ENCODE measurements around the gene KLHL3. TPM values are rescaled to one million over a fixed set of nuclear protein-coding genes. Genes with fewer than 3 reads are reported as not detected.

KLHL3 gene
- total RNA-seq, 4 donors from 2014 or later, result 0.75 to 4.4 (median 2.6) TPM

DNA sequence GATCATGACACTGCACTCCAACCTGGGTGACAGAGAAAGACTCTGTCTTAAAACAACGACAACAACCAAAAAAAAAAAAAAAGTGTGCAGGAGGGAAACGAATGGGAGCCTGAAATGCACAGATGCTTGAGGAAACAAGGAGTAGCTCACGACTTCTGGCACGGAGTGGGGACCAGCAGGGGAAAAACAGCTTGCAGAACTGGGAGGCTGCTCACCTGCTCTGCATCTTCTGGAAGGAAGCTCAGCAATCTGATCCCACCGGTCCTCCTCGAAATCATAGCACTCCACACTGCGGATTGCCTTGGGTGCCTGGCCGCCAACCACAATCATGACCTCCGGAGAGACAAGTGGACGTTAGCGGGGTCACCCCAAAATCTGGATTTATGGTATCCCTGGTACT is 96.2 kb downstream of the KLHL3 start:
- WGBS, 2 donors (ENCODE audit: low coverage in 1 of 2), result 82% methylated on average over 11 of the region's 11 CpGs; no CpG with 5 or more reads in 1 of the 2 donors
- no peaks in the 10 kb centered on the region for H3K9me3 ChIP-seq
- H3K4me3 ChIP-seq, result no peak overlapping the region
- H3K4me1 ChIP-seq, result no peaks in the 10 kb centered on the region
- in situ Hi-C loops (cut with MboI; ENCODE audit: low pct_ligation_motif_present in 1 of 4, low pct_unique_long_range_greater_than_20kb in 1 of 4, low sequenced_read_pairs in 3 of 4), result loop anchor here in 1 of 4 donors (25.0 kb wide), 1 partner anchor 98 kb away; the partner anchor contains the start of gene KLHL3
- TF ChIP-seq EP300 (IDR thresholded peaks at IDR 0.05; ENCODE audit: low read depth), result no peak
- no peak for TF ChIP-seq POLR2A (IDR thresholded peaks at IDR 0.05)
- TF ChIP-seq, protein P1, sequence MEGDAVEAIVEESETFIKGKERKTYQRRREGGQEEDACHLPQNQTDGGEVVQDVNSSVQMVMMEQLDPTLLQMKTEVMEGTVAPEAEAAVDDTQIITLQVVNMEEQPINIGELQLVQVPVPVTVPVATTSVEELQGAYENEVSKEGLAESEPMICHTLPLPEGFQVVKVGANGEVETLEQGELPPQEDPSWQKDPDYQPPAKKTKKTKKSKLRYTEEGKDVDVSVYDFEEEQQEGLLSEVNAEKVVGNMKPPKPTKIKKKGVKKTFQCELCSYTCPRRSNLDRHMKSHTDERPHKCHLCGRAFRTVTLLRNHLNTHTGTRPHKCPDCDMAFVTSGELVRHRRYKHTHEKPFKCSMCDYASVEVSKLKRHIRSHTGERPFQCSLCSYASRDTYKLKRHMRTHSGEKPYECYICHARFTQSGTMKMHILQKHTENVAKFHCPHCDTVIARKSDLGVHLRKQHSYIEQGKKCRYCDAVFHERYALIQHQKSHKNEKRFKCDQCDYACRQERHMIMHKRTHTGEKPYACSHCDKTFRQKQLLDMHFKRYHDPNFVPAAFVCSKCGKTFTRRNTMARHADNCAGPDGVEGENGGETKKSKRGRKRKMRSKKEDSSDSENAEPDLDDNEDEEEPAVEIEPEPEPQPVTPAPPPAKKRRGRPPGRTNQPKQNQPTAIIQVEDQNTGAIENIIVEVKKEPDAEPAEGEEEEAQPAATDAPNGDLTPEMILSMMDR (IDR thresholded peaks at IDR 0.05), result no peak
- TF ChIP-seq POLR2AphosphoS5 (IDR thresholded peaks at IDR 0.05), result no peak
- no peaks in the 10 kb centered on the region for H3K27me3 ChIP-seq
- no peak overlapping the region for H3K27ac ChIP-seq
- intact Hi-C loops (cut with DNase I; ENCODE audit: low total_unique reads), result no loop called here
- H3K36me3 ChIP-seq, result no peaks in the 10 kb centered on the region
- no peak for DNase-seq

GRCh38 chr5:137638841-137639240 is 97.0 kb downstream of the KLHL3 start:
- no peak for TF ChIP-seq POLR2A (IDR thresholded peaks at IDR 0.05)
- no peak for TF ChIP-seq POLR2AphosphoS5 (IDR thresholded peaks at IDR 0.05)
- TF ChIP-seq, protein P1 (IDR thresholded peaks at IDR 0.05), result no peak
- TF ChIP-seq EP300 (IDR thresholded peaks at IDR 0.05; ENCODE audit: low read depth), result no peak
- 95 to 100% methylated on average over 5 to 13 of the region's 13 CpGs for WGBS, 2 donors (ENCODE audit: low coverage in 1 of 2)
- Histone ChIP-seq H3K27me3 (no peaks in the 10 kb centered on the region), H3K4me1 (no peaks in the 10 kb centered on the region), H3K4me3 (no peak overlapping the region), H3K27ac (no peak overlapping the region), H3K36me3 (no peaks in the 10 kb centered on the region), H3K9me3 (no peaks in the 10 kb centered on the region)
- in situ Hi-C loops (cut with MboI; ENCODE audit: low pct_ligation_motif_present in 1 of 4, low pct_unique_long_range_greater_than_20kb in 1 of 4, low sequenced_read_pairs in 3 of 4), result loop anchor here in 1 of 4 donors (25.0 kb wide), 1 partner anchor 98 kb away; the partner anchor contains the start of gene KLHL3
- DNase-seq, result no peak
- intact Hi-C loops (cut with DNase I; ENCODE audit: low total_unique reads), result no loop called here

DNA sequence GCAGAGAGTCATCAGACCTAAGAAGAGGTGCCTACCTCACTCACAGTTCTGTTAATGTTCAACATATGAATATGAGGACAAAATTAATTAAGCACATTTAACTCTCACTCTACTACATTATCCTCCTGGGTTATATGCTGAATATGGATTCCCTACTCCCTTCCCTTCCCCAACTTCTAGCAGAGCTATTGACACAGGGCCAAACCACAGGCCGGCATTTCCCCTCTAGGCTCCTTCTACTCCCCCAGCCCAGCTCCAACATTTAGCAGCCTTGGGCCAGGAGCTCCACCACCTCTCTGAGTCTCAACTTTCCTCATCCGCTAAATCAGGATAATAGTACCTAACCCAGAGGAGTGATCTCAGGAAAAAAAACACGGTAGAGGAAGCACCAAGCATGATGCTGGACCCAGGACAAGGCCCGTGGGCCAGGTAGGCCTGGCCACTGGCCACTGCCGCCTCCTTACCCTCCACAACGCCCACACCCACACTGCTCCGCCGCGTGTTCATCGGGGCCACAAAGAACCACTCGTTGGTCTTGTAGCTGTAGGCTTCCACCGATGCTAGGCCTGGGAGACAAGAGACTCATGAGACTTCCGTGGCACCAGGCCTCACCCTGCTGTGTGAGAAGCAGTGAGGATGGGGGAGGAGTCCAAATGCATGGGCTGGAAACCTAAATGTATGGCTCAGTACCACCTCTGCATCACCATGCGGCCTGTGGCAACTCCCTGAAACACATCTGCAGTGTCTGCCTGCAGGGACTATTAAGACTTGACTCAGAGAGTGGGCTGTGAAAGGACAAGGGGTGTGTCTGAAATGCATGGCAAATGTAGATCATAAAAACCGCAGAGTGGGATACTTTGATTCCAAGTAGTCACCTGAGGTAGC is 98.8 kb downstream of the KLHL3 start:
- Histone ChIP-seq H3K36me3 (no peaks in the 10 kb centered on the region), H3K4me1 (no peaks in the 10 kb centered on the region), H3K9me3 (no peaks in the 10 kb centered on the region), H3K27me3 (no peaks in the 10 kb centered on the region), H3K27ac (no peak overlapping the region), H3K4me3 (no peak overlapping the region)
- intact Hi-C loops (cut with DNase I; ENCODE audit: low total_unique reads), result no loop called here
- TF ChIP-seq EP300 (IDR thresholded peaks at IDR 0.05; ENCODE audit: low read depth) (no peak), POLR2A (IDR thresholded peaks at IDR 0.05) (no peak), POLR2AphosphoS5 (IDR thresholded peaks at IDR 0.05) (no peak)
- TF ChIP-seq, protein P1 (IDR thresholded peaks at IDR 0.05), result no peak
- WGBS, 2 donors (ENCODE audit: low coverage in 1 of 2), result 80 to 98% methylated on average over 1 to 15 of the region's 15 CpGs
- in situ Hi-C loops (cut with MboI; ENCODE audit: low pct_ligation_motif_present in 1 of 4, low pct_unique_long_range_greater_than_20kb in 1 of 4, low sequenced_read_pairs in 3 of 4), result loop anchor here in 1 of 4 donors (25.0 kb wide), 1 partner anchor 100 kb away; the partner anchor contains the start of gene KLHL3
- no peak for DNase-seq

DNA sequence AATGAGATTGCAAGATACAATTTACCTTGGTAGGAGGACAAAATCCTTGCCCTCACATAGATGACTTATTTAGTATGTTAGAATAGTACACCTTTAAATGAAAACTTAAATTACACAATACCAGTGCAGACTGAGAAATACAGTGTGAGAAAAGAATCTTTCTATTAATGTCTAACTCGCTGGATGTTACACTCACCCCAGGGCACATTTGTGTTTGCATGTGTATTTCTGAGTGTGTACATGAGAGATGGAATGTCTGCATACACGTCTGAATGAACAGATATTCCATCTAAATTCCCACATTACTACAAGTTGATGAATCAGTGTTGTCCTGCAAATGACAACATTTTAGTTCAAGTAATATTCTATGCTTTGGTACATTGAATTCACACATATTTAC is 99.8 kb downstream of the KLHL3 start:
- Histone ChIP-seq H3K27me3 (no peaks in the 10 kb centered on the region), H3K27ac (no peak overlapping the region), H3K4me3 (no peak overlapping the region), H3K36me3 (no peaks in the 10 kb centered on the region), H3K9me3 (no peaks in the 10 kb centered on the region), H3K4me1 (no peaks in the 10 kb centered on the region)
- intact Hi-C loops (cut with DNase I; ENCODE audit: low total_unique reads) (no loop called here), in situ Hi-C loops (cut with MboI; ENCODE audit: low pct_ligation_motif_present in 1 of 4, low pct_unique_long_range_greater_than_20kb in 1 of 4, low sequenced_read_pairs in 3 of 4) (loop anchor here in 1 of 4 donors (25.0 kb wide), 1 partner anchor 101 kb away; the partner anchor contains the start of gene KLHL3)
- 63 to 79% methylated on average over 2 of the region's 2 CpGs for WGBS, 2 donors (ENCODE audit: low coverage in 1 of 2)
- TF ChIP-seq POLR2A (IDR thresholded peaks at IDR 0.05) (no peak), EP300 (IDR thresholded peaks at IDR 0.05; ENCODE audit: low read depth) (no peak), POLR2AphosphoS5 (IDR thresholded peaks at IDR 0.05) (no peak)
- TF ChIP-seq, protein P1 (IDR thresholded peaks at IDR 0.05), result no peak
- DNase-seq, result no peak

Measured in transverse colon (tissue), 4 donors.